Tibial nerve (tissue), 4 donors: ENCODE results near the gene MIOX. TPM values are rescaled to one million over a fixed set of nuclear protein-coding genes. Genes with fewer than 3 reads are reported as not detected.

Experiments used
- DNase-seq, 2 donors: peaks; one replicate each; pipeline ENCODE4 v3.0.0-alpha.2; 2019; ENCODE audit warnings: low spot score in 2 of 2
- H3K27ac ChIP-seq, 4 donors: fragments of 200-600 bp; sonication (generic) in 3 of 4; one replicate each; pipeline ENCODE4 v1.5.1; 2017 to 2019; ENCODE audit warnings: mild to moderate bottlenecking in 1 of 4
- H3K27me3 ChIP-seq, 2 donors: fragments of 200-600 bp; sonication (generic) in 1 of 2; one replicate each; pipeline versions ENCODE4 v1.5.1 to v1.6.0; 2017 to 2019
- H3K36me3 ChIP-seq, 3 donors: fragments of 200-600 bp; sonication (generic); one replicate each; pipeline ENCODE4 v1.5.1; 2018 to 2019
- H3K4me1 ChIP-seq, 4 donors: fragments of 200-600 bp; sonication (generic) in 3 of 4; one replicate each; pipeline ENCODE4 v1.5.1; 2017 to 2019
- H3K4me3 ChIP-seq, 4 donors: fragments of 200-600 bp; sonication (generic) in 3 of 4; one replicate each; pipeline ENCODE4 v1.5.1; 2017 to 2019; ENCODE audit warnings: mild to moderate bottlenecking in 1 of 4, moderate library complexity in 1 of 4
- H3K9me3 ChIP-seq, 4 donors: fragments of 200-600 bp; sonication (generic) in 3 of 4; one replicate each; pipeline ENCODE4 v1.5.1; 2017 to 2019
- EP300 ChIP-seq, 2 donors: sonication (generic); formaldehyde crosslinking; IDR thresholded peaks; one replicate each; pipeline ENCODE4 v1.6.1; 2017; ENCODE audit warnings: antibody characterized with exemption in 2 of 2, mild to moderate bottlenecking in 1 of 2
- POLR2A ChIP-seq, 2 donors: fragments of 450-650 bp; IDR thresholded peaks; one replicate each; pipeline ENCODE4 v1.6.1; 2017; ENCODE audit warnings: antibody characterized with exemption in 2 of 2, mild to moderate bottlenecking in 2 of 2, moderate library complexity in 2 of 2
- WGBS, 2 donors: methylation state at CpG; one replicate each; pipeline ENCODE4 v1.1.5; 2018; 5-methylcytosine and 5-hydroxymethylcytosine counted together
- total RNA-seq, 4 donors: library from RNA; depleted of rRNA; stranded (reverse); fragments of >200 nt; gene quantifications; one replicate each; pipeline ENCODE4 v1.1.0, GENCODE V29; 2016
- TF ChIP-seq, protein P1 (sequence below), 5 experiments: fragments of 200-600 bp in 3 of 5; fragments of 450-650 bp in 2 of 5; sonication (generic) in 3 of 5; IDR thresholded peaks; one replicate each; pipeline ENCODE4 v1.5.1; 2016 to 2019; ENCODE audit warnings: antibody characterized with exemption in 5 of 5, mild to moderate bottlenecking in 3 of 5, moderate library complexity in 2 of 5

Gene MIOX
- total RNA-seq, 4 donors from 2014 or later, result not detected

DNA sequence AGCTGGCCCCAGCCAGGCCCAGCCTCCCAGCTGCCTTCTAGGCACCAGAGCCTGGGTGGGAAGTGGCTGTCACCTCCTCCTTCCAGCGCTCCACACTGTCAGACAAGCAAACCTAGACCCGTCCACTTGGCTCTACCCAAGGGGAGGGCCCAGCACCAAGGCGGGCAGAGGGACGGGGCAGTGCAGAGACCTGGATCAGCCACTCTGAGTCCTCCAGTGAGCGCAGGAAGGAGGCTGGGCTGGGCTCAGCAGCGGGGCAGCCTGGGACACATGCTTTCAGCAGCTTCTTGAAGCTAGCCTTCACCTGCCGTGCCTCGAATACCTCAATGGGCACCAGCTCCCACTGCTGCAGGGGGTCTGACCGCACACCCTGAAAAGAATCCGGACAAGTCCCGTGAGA lies 30.6 kb upstream of the MIOX start:
- no peaks in the 10 kb centered on the region for H3K4me1 ChIP-seq
- no peak overlapping the region for H3K27ac ChIP-seq
- peaks cover 3 to 89% (median 45%) of the 10 kb centered on the region in 3 donors for H3K36me3 ChIP-seq
- no peak overlapping the region for H3K4me3 ChIP-seq
- H3K27me3 ChIP-seq, result no peaks in the 10 kb centered on the region
- no peaks in the 10 kb centered on the region for H3K9me3 ChIP-seq
- WGBS, 2 donors, result 90 to 95% methylated on average over 10 to 11 of the region's 11 CpGs
- no peak for DNase-seq
- TF ChIP-seq, protein P1, sequence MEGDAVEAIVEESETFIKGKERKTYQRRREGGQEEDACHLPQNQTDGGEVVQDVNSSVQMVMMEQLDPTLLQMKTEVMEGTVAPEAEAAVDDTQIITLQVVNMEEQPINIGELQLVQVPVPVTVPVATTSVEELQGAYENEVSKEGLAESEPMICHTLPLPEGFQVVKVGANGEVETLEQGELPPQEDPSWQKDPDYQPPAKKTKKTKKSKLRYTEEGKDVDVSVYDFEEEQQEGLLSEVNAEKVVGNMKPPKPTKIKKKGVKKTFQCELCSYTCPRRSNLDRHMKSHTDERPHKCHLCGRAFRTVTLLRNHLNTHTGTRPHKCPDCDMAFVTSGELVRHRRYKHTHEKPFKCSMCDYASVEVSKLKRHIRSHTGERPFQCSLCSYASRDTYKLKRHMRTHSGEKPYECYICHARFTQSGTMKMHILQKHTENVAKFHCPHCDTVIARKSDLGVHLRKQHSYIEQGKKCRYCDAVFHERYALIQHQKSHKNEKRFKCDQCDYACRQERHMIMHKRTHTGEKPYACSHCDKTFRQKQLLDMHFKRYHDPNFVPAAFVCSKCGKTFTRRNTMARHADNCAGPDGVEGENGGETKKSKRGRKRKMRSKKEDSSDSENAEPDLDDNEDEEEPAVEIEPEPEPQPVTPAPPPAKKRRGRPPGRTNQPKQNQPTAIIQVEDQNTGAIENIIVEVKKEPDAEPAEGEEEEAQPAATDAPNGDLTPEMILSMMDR (IDR thresholded peaks at IDR 0.05), result no peak
- TF ChIP-seq EP300 (IDR thresholded peaks at IDR 0.05), result no peak
- no peak for TF ChIP-seq POLR2A (IDR thresholded peaks at IDR 0.05)

DNA sequence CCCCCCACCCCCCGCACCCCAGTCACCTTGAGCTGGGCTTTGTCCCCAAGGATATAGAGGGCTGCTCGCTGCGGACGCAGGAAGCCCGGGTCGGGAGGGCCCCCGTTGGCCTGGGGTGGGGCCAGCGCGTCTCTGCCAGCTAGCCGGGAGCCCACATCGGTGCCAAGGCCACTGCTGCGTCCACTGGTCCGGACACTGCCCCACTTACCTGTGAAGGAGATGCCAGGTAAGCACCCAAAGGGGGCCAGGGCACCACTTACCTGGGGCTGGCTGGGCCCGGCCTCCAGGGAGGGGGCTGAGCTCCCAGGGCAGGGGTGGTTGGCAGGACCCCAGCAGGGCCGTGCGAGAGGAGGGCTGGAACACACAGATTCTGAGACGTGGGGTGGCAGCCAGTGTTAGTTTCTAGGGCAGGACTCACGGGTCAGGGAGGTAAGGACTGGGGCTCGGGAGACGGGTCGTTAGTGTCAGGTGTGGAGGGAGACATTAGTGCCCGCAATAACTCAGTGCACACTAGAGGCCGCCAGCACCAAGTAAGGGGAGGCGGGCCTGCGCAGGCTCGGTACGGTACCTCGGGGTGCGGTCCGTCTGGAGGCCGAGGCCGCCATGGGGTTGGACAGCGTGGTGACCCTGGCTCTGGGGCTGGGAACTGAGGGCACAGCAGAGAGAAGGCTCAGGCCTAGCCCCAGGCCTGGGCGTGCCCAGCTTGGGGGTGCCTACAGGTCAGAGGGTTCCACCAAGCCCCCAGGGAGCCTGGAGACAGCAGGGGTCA lies 30.0 kb upstream of the MIOX start:
- WGBS, 2 donors, result 76 to 88% methylated on average over 12 to 15 of the region's 34 CpGs
- peaks cover 3 to 89% (median 52%) of the 10 kb centered on the region in 3 donors for H3K36me3 ChIP-seq
- no peaks in the 10 kb centered on the region for H3K27me3 ChIP-seq
- no peaks in the 10 kb centered on the region for H3K9me3 ChIP-seq
- TF ChIP-seq, protein P1 (IDR thresholded peaks at IDR 0.05), result no peak
- TF ChIP-seq EP300 (IDR thresholded peaks at IDR 0.05) (no peak), POLR2A (IDR thresholded peaks at IDR 0.05) (no peak)
- H3K27ac ChIP-seq, result no peak overlapping the region
- H3K4me3 ChIP-seq, result no peak overlapping the region
- no peaks in the 10 kb centered on the region for H3K4me1 ChIP-seq
- DNase-seq, result no peak

DNA sequence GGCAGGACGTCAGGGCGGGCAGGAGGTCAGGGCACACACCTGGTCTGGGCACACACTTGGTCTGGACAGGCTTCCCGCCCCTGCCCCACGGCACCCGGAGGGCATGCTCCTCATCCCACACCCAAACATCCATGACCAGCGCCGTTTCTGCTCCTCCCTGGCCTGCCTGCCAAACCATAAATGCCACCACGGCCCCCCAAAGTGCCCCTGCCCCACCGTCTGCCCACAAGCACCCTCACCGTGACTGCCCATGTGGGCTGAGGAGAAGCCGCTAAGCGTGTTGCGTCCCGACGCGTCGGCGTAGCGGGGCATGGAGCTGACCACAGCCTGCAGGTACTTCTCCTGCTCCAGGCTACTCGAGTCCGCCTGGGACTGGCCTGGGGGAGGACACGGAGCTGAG lies 27.6 kb upstream of the MIOX start:
- H3K4me3 ChIP-seq, result no peak overlapping the region
- 88 to 90% methylated on average over 21 to 22 of the region's 22 CpGs for WGBS, 2 donors
- no peak overlapping the region for H3K27ac ChIP-seq
- no peaks in the 10 kb centered on the region for H3K9me3 ChIP-seq
- H3K4me1 ChIP-seq, result no peaks in the 10 kb centered on the region
- TF ChIP-seq, protein P1 (IDR thresholded peaks at IDR 0.05), result no peak
- TF ChIP-seq POLR2A (IDR thresholded peaks at IDR 0.05), result no peak
- no peak for TF ChIP-seq EP300 (IDR thresholded peaks at IDR 0.05)
- H3K36me3 ChIP-seq, result peaks cover 6 to 100% (median 66%) of the 10 kb centered on the region in 3 donors
- no peak for DNase-seq
- no peaks in the 10 kb centered on the region for H3K27me3 ChIP-seq

DNA sequence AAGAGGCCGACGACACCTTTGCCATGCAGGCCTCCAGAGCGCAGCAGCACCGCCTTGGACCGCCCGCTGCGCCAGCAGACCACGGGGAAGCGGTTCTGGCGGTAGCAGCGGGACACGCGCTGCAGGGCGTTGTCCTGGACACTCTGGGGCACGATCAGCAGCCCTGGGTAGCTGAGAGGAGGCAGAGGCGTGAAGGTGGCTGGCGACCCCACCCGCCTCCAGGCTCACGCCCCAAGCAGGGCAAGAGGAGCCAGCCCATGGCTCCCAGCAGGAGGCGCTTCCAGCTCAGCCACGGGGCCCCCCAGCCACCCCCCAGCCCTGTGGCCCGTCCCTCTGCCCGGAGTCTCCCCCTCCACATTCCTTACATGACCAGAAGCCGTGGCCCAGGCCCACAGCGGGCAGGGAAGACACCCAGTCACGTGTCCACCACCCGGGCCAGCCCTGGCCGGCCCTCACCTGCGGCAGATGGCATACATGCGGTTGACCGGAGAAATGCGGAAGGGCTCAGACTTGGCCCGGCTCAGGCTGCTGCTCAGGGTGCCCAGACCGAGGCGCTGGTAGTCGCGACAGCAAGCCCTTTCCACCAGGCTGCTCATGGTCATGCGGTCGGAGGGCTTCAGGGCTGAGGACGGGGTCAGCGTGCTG lies 27.0 kb upstream of the MIOX start:
- H3K9me3 ChIP-seq, result no peaks in the 10 kb centered on the region
- H3K4me3 ChIP-seq, result no peak overlapping the region
- no peaks in the 10 kb centered on the region for H3K27me3 ChIP-seq
- no peak overlapping the region for H3K27ac ChIP-seq
- WGBS, 2 donors, result 94 to 95% methylated on average over 35 of the region's 41 CpGs
- TF ChIP-seq, protein P1 (IDR thresholded peaks at IDR 0.05), result no peak
- TF ChIP-seq POLR2A (IDR thresholded peaks at IDR 0.05) (no peak), EP300 (IDR thresholded peaks at IDR 0.05) (no peak)
- H3K36me3 ChIP-seq, result peaks cover 6 to 100% (median 68%) of the 10 kb centered on the region in 3 donors
- no peak for DNase-seq
- H3K4me1 ChIP-seq, result no peaks in the 10 kb centered on the region

DNA sequence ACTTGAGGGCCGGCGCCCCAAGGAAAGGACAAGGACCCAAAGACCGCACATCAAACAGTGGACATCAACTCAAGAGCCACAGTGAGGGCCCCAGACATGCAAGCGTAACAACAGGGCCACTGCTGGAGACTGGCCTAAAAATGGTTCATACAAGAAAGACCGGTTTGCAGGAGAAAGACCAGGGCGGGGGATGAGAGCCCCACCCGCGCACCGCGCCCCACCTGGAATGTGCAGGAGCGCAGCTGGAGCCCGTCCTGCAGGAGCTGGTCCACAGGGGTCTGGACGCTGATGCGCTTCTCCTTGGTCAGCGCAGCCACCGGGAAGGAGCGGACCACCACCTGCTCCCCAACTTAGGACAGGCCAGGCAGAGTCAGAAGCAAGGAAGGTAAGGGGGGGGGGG lies 25.7 kb upstream of the MIOX start:
- WGBS, 2 donors, result 92 to 93% methylated on average over 17 of the region's 17 CpGs

More for the DNA sequence above, 25.7 kb upstream of the MIOX start:
- Histone ChIP-seq H3K4me1 (no peaks in the 10 kb centered on the region), H3K27ac (no peak overlapping the region), H3K36me3 (peaks cover 9 to 100% (median 68%) of the 10 kb centered on the region in 3 donors), H3K4me3 (no peak overlapping the region), H3K27me3 (no peaks in the 10 kb centered on the region), H3K9me3 (no peaks in the 10 kb centered on the region)
- no peak for TF ChIP-seq EP300 (IDR thresholded peaks at IDR 0.05)
- no peak for DNase-seq
